Measurements from ENCODE around the gene BMP8A. TPM values are rescaled to one million over a fixed set of nuclear protein-coding genes. Genes with fewer than 3 reads are reported as not detected.
A peak's percentile ranks its signal among the peaks of the same experiment; 100 is the strongest.
"Not testable (repeated sequence)": the region's sequence is repeated elsewhere in the genome, so short reads cannot be mapped to it uniquely, and the experiment has no call there.

The BMP8A gene
- total RNA-seq, 1 donor from 2014 or later: 2.9 TPM

GRCh38 chr1:39508266-39508665, 16.8 kb downstream of the BMP8A start:
- H3K27ac ChIP-seq: no peak overlapping the region
- H3K36me3 ChIP-seq: no peaks in the 10 kb centered on the region
- H3K27me3 ChIP-seq: no peaks in the 10 kb centered on the region
- H3K4me3 ChIP-seq: no peak overlapping the region
- intact Hi-C loops (cut with DNase I): no loop called here
- DNase-seq (ENCODE audit: extremely low spot score in 2 of 2): no peak
- TF ChIP-seq CTCF (IDR thresholded peaks at IDR 0.05) (no peak), POLR2AphosphoS5 (IDR thresholded peaks at IDR 0.05; ENCODE audit: insufficient read depth in 1 of 2, low read depth in 1 of 2) (no peak), POLR2A (IDR thresholded peaks at IDR 0.05) (no peak)
- no peaks in the 10 kb centered on the region for H3K4me1 ChIP-seq
- H3K9me3 ChIP-seq: no peaks in the 10 kb centered on the region

GRCh38 chr1:39508857-39509305, 17.4 kb downstream of the BMP8A start:
- no peaks in the 10 kb centered on the region for H3K9me3 ChIP-seq
- intact Hi-C loops (cut with DNase I): no loop called here
- TF ChIP-seq POLR2AphosphoS5 (IDR thresholded peaks at IDR 0.05; ENCODE audit: insufficient read depth in 1 of 2, low read depth in 1 of 2) (no peak), CTCF (IDR thresholded peaks at IDR 0.05) (no peak), POLR2A (IDR thresholded peaks at IDR 0.05) (no peak)

DNA sequence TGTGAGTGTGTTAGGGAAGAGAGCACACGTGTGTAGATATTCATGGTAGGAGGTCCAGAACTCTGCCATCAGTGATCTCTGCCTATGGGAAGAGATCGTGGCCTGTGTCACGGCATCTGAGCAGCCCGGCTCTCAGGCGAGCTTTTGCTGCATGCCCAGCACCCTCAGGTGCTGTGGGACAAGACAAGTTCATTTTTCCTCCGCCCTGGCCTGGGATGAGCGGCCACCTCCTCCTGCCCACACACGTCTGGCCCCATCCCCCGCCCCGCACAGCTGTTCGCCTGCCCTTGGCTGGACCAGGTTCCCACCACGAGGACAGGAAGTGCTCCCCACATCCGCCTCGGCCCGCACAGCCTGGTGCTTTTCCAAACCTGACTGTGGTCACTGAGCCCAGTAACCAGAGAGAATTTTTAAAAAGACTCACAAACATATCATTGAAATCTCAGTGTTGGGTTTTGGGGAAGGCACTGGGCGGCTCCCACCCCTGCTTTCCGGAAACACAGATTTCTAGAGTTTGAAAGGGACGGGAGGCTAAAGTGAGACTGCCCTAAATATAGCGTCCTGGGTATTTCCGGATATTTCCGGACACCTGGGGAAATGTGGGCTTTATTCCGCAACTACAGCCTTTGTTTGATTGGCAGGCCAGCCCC, 18.0 kb downstream of the BMP8A start:
- no peak for TF ChIP-seq CTCF (IDR thresholded peaks at IDR 0.05)
- TF ChIP-seq POLR2AphosphoS5 (IDR thresholded peaks at IDR 0.05; ENCODE audit: insufficient read depth in 1 of 2, low read depth in 1 of 2): no peak
- TF ChIP-seq POLR2A (IDR thresholded peaks at IDR 0.05): no peak
- H3K4me3 ChIP-seq: no peak overlapping the region
- H3K9me3 ChIP-seq: no peaks in the 10 kb centered on the region
- no peaks in the 10 kb centered on the region for H3K36me3 ChIP-seq
- no peaks in the 10 kb centered on the region for H3K4me1 ChIP-seq
- no peak for DNase-seq (ENCODE audit: extremely low spot score in 2 of 2)
- no peaks in the 10 kb centered on the region for H3K27me3 ChIP-seq
- intact Hi-C loops (cut with DNase I): no loop called here
- no peak overlapping the region for H3K27ac ChIP-seq

More at GRCh38 chr1:39508857-39509305, 17.4 kb downstream of the BMP8A start:
- H3K27me3 ChIP-seq: no peaks in the 10 kb centered on the region
- no peak overlapping the region for H3K27ac ChIP-seq
- H3K36me3 ChIP-seq: no peaks in the 10 kb centered on the region
- DNase-seq (ENCODE audit: extremely low spot score in 2 of 2): no peak
- no peak overlapping the region for H3K4me3 ChIP-seq
- no peaks in the 10 kb centered on the region for H3K4me1 ChIP-seq

DNA sequence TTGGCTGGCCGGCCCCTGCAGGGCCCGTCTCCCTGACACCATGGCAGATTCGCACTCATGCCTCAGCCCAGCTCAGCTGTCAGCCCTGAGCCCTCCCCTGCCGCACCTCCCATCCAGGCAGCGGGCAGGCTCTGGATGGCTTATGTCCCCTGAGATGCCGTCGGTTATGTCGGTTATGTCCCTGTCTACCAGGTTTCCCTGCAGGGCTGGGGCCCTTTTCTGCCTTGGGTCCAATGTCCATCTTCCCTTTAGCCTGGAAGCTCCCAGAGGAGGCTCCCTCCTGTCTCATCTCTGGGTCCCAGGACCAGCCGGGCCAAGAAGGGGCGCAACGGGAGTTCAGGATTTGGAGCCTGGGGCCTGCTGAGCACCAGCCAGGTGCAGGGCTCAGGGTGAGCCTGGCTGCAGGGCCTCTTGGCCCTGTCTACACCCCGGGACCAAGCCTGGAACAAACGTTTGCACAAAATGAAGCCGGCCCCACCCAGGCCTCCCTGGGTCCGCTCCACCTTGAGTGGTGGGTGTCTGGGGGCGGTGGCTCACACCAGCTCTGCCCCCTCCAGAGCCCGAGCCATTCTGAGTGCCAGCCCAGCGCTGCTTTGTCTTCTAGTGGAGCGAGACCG, 19.2 kb downstream of the BMP8A start:
- H3K4me3 ChIP-seq; H3K27me3 ChIP-seq; intact Hi-C loops (cut with DNase I); H3K27ac ChIP-seq; H3K9me3 ChIP-seq; H3K4me1 ChIP-seq; H3K36me3 ChIP-seq; DNase-seq (ENCODE audit: extremely low spot score in 2 of 2): not testable (repeated sequence)

GRCh38 chr1:39511477-39511876, 20.0 kb downstream of the BMP8A start:
- H3K36me3 ChIP-seq; H3K27me3 ChIP-seq; H3K4me3 ChIP-seq; H3K27ac ChIP-seq; H3K4me1 ChIP-seq; intact Hi-C loops (cut with DNase I); DNase-seq (ENCODE audit: extremely low spot score in 2 of 2); H3K9me3 ChIP-seq: not testable (repeated sequence)

DNA sequence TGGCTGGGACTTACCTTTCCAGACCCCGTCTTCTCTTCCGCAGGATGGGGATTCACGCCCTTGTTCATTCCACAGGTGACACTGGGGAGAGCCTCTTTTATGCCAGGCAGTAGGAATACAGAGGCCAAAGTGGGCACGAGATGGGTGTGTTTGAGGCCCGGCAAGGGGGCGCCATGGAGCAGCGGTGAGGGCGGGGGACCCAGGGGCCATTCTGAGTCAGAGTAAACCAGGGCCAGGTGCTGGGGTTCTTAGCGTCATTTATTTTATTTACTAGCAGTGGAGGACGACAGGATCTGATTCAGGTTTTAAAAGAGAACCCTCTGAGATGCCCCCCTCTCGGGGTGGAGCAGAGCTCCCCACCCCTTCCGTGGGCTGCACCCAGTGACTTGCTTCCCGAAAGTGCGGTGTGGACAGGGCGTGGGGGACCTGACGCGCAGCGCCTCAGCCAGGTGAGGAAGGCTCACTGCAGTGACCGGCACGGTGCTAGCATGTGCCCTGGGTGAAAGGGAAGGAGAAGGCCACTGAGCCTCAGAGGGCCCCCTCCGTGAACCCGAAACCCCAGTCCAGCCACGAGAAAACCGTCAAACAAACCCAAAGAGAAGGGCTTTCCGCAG, 20.9 kb downstream of the BMP8A start:
- H3K4me3 ChIP-seq; H3K4me1 ChIP-seq; H3K27me3 ChIP-seq; H3K27ac ChIP-seq; intact Hi-C loops (cut with DNase I); DNase-seq (ENCODE audit: extremely low spot score in 2 of 2); H3K36me3 ChIP-seq; H3K9me3 ChIP-seq: not testable (repeated sequence)

- H3K4me1 ChIP-seq; H3K27ac ChIP-seq; H3K36me3 ChIP-seq; intact Hi-C loops (cut with DNase I); DNase-seq (ENCODE audit: extremely low spot score in 2 of 2); H3K27me3 ChIP-seq; H3K9me3 ChIP-seq: not testable (repeated sequence)
- peak overlapping the region in 1 of 2 donors; percentile 9 for H3K4me3 ChIP-seq
Measured at GRCh38 chr1:39514710-39515124, 23.3 kb downstream of the BMP8A start.

DNA sequence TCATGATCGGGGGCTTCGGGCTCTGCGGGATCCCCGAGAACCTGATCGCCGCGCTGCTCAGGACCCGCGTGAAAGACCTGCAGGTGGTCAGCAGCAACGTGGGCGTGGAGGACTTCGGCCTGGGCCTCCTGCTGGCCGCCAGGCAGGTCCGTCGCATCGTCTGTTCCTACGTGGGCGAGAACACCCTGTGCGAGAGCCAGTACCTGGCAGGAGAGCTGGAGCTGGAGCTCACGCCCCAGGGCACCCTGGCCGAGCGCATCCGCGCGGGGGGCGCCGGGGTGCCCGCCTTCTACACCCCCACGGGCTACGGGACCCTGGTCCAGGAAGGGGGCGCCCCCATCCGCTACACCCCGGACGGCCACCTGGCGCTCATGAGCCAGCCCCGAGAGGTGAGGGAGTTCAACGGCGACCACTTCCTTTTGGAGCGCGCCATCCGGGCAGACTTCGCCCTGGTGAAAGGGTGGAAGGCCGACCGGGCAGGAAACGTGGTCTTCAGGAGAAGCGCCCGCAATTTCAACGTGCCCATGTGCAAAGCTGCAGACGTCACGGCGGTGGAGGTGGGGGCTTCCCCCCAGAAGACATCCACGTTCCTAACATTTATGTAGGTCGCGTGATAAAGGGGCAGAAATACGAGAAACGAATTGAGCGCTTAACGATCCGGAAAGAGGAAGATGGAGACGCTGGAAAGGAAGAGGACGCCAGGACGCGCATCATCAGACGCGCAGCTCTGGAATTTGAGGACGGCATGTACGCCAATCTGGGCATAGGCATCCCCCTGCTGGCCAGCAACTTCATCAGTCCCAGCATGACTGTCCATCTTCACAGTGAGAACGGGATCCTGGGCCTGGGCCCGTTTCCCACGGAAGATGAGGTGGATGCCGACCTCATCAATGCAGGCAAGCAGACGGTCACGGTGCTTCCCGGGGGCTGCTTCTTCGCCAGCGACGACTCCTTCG, 24.0 kb downstream of the BMP8A start:
- H3K36me3 ChIP-seq; H3K27me3 ChIP-seq; H3K4me1 ChIP-seq; H3K9me3 ChIP-seq; intact Hi-C loops (cut with DNase I); H3K27ac ChIP-seq; DNase-seq (ENCODE audit: extremely low spot score in 2 of 2): not testable (repeated sequence)
- H3K4me3 ChIP-seq: peak overlapping the region in 1 of 2 donors; percentile 9

DNA sequence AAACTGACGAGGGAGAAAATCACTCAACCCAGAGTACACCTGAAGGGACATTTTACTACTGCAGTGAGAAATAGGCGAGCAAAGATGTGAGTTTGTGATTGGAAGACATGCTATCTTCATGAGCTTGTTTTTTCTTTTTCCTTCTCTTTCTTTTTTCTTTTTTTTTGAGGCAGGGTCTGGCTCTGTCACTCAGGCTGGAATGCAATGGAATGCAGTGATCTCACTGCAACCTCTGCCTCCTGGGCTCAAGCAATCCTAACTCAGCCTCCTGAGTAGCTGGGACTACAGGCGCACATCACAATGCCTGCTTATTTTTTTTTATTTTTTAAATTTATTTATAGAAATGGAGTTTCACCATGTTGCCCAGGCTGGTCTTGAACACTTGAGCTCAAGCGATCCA, 25.4 kb downstream of the BMP8A start:
- H3K9me3 ChIP-seq; H3K36me3 ChIP-seq; H3K4me1 ChIP-seq; DNase-seq (ENCODE audit: extremely low spot score in 2 of 2); H3K27ac ChIP-seq; H3K4me3 ChIP-seq; intact Hi-C loops (cut with DNase I); H3K27me3 ChIP-seq: not testable (repeated sequence)
